K562 treated with DMSO at 1 percent for 48 hours (cell line): ENCODE results near the gene GRIK1. TPM values are rescaled to one million over a fixed set of nuclear protein-coding genes. Genes with fewer than 3 reads are reported as not detected.

Source experiments
- total RNA-seq: library from RNA; unstranded; fragments of 300-600 nt; gene quantifications from 2 replicates; pipeline ENCODE4 v1.2.3, GENCODE V29; 2022; ENCODE audit warnings: low replicate concordance; ENCODE audit errors: extremely low read depth

GRIK1 gene
- not detected in 2 replicates for total RNA-seq

GRCh38 chr21:29939924-29940275 is at the start of gene GRIK1:
TSS of gene GRIK1 (minus strand) at chr21:29939996.

Other genes starting within 250 kb of the GRIK1 start
- not detected in 2 replicates for gene CLDN17, start 226.8 kb upstream of the GRIK1 start, total RNA-seq